ENCODE data around the gene CDIPT.
A peak's percentile ranks its signal among the peaks of the same experiment; 100 is the strongest.

The CDIPT gene

DNA sequence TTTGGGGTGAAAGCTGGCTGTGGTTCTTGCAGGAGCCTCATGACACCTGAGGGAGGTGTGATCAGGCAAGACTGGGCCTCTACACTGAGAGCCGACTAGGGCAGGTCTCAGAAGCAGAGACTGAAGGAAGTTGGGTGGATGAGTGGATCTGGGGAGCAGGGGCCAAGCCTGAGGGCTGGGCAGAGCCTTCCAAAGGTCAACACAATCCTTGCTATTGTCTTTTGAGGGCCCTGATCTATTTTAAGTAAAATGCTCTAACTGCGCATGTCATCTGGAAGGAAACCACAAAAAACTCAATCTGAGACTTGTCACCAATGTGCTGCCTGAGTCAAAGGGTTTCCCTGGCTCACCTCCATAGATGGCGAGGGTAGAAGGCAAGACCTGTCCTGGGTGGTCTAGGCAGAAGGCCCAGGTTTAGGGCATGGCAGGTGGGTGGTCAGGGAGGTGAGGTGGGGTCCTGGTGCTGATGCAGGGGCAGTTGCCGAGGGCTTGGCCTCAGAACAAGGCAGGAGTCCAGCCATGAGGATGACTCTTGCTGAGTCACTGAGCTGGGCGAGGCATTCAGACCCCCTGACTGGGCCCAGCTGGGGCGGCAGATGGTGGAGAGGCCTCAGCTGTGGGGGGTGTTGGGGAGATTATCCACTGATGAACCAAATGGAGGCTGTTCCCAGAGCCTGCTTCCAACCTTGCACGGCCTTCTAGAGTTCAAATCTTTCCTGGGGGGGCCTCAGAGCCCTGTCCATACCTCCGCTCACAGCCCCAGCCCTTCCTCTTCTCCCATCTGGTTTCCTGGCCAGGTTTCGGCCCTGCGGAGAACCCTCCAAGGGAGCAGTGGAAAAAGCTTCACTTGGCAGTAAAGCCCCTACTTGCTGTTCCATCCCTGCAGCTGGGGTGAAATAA lies 37.6 kb downstream of the CDIPT start:
- peak in 1 of 5 donors; percentile 75 for DNase-seq

DNA sequence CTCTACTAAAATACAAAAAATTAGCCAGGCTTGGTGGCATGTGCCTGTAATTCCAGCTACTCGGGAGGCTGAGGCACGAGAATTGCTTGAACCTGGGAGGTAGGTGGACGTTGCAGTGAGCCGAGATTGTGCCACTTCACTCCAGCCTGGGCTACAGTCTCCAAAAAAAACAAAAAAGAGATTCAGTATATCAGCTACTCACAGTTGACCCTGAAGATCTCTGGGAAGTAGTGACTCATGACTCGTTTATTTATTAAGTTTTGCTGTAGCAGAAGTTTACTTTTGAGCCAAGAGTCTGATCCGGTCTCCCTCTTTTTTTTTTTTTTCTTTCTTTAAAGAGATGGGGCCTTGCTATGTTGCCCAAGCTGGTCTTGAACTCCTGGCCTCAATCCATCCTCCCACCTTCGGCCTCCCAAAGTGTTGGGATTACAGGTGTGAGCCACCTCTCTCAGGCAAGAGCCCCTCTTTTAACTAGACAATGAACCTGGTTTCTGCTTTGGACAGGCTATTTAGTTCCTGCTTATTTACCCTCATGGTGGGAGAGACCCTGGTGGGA lies 38.4 kb downstream of the CDIPT start:
- no peak for DNase-seq

DNA sequence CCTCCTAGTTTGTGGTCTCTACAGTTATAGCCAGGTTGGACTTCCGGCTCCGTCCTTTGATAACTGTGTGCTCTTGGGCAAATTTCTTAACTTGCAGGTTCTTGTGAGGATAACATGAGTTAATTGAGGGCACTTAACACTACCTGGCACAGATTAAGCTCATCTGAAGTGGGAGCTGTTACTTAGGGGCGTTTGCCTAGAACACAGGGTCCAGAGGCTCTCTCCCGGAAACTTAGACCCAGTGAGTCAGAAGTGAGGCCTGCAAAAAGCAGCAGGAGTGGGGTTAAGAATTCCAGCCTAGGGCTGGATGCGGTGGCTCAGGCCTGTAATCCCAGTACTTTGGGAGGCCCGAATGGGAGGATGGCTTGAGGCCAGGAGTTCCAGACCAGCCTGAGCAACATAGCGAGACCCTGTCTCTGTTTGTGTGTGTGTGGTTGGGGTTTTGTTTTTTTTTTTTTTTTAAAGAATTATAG lies 41.3 kb downstream of the CDIPT start:
- DNase-seq, result no peak

DNA sequence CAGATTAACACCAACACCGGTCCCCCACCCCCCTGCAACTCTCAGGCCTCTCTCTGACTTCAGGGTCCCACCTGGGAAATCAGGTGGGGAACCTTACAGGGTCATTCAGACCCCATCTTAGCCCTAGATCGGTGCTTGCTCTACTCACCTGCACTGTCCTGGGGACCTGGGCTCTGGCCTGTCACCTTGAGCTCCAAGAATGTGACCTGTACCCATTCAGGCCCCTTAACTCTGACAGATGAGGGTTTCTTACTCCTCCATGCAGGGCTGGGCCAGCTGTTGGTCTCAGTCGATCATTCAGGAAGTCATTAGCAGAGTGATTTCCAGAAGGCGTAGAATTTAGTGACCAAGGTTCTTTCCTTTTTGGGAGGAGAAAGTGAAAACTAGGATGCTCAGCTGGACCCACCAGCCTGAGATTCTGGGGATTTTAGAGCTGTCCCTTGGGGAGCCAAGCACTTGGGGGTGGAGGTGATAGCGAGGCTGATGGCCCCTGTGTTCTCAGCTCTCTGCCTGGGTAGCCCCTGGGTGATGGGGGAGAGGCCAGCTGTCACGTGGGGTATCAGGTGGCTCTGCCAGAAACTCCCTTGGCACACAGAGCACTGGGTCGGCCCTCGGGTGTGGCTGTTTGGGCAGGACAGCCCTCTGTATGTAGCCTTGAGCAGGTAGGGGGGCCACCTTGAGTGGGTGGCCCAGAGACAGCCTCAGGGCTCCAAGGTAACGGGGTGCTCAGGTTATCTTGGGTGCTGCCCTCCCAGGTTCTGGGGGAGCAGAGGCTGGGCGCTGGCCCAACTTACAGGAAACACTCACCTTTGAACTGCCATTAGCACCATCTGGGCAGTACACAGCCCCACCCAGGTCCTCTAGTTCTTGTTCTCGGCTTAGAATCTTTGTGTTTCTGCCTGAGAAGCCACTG lies 42.0 kb downstream of the CDIPT start:
- peak in 4 of 5 donors; percentile 31 to 52 (median 40) for DNase-seq

DNA sequence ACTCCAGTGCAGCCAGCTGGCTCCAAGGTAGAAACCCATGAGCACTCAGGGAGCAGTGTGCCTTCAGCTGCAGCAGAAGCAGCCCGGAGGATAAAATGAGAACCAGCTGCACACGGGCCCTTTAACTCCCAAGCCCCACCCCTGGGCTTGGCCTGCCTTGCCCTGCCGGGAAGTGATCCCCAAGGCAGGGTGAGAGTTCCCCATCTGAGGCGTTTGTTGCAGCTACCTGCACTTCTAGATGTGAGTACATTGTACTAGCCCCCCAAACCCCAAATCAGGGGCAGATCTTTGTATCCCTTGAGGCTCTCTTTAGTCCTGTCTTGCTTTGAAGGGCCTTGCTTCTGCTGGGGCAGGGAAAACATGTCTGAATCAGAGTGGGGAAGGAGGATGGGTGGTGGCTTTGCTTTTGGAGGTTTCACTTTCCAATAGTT lies 42.7 kb downstream of the CDIPT start, which contains the start of gene MVP:
Gene MVP (plus strand): TSS at position 192 of the 431 bp plus-strand sequence. CDS start 10,088 bp downstream, outside the sequence.
- DNase-seq, result peak in 2 of 5 donors; percentile 25 to 62

DNA sequence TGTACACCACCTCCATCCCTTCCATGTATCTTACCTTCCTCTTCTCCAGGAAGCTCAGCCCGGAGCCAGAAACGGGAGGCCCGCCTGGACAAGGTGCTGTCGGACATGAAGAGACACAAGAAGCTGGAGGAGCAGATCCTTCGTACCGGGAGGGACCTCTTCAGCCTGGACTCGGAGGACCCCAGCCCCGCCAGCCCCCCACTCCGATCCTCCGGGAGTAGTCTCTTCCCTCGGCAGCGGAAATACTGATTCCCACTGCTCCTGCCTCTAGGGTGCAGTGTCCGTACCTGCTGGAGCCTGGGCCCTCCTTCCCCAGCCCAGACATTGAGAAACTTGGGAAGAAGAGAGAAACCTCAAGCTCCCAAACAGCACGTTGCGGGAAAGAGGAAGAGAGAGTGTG lies 43.5 kb downstream of the CDIPT start:
- DNase-seq, result no peak

DNA sequence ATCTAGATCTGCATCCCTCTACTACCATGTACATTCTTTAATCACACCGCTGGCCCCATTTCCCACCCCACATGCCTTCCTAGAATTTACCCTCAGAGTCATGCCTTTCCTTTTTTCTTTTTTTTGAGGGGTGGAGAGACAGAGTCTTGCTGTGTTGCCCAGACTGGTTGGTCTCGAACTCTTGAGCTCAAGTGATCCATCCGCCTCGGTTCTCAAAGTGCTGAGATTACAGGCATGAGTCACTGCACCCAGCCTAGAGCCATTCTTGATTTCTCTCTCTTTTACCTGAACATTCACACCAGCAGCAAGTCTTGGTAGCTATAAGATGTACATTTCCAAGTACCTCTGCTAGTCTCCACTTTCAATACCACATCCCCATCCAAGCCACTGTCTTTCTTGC lies 44.9 kb downstream of the CDIPT start:
- no peak for DNase-seq

DNA sequence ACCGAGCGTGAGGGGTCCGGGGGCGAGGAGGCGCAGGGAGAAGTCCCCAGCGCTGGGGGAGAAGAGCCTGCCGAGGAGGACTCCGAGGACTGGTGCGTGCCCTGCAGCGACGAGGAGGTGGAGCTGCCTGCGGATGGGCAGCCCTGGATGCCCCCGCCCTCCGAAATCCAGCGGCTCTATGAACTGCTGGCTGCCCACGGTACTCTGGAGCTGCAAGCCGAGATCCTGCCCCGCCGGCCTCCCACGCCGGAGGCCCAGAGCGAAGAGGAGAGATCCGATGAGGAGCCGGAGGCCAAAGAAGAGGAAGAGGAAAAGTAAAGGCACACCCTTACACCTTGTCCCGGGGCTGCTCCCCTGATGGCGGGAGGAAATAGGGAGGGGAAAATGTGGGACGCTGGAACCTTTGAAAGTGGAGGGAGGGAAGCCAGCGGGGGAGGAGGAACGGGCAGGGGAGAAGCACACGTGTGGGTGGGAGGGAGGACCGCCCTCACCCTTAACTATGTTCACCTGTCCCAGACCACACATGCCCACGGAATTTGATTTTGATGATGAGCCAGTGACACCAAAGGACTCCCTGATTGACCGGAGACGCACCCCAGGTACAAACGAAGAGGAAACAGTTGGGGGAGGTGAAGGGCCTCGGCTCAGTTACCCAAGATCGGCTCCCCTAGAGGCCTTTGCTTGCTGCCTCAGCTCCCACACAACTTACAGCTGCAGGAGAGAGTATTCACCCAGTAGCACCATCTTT lies 46.2 kb downstream of the CDIPT start:
- DNase-seq, result peak in 4 of 5 donors; percentile 29 to 79 (median 38)

DNA sequence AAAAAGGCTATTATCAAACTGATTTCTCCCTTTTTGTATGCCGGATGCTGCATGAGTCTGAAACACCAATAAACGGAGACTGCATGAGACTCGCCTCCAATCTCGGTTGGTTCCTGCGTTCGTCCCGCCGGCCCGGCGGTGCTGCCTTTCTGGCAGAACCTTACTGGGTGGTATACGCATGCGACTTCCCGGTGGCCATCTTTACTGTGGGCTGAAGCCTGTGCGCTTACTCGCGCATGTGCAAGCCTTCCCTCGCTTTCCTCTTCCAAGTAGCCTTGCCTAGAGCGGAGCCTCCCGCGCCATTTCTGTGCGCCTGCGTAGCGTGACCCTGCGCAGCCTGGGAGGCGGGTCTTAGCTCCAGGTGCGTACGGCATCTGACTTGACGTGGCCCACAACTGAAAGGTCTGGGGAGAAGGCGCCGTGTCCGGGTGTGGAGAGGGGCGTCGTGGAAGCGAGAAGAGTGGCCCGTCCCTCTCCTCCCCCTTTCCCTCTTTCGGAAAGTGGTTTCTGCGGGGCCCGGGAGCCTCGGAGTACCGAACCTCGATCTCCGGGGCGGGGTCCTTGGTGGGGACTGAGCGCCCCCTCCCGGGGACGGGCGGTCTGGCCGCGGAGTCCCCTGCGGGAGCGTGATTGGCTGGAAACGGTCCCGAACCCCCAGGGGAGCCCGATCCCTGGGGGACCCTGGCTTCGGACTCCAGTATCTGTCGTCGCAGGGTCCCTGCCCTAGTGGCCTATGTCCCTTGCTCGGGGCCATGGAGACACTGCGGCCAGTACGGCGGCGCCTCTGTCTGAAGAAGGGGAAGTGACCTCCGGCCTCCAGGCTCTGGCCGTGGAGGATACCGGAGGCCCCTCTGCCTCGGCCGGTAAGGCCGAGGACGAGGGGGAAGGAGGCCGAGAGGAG lies 47.0 kb downstream of the CDIPT start, which contains the start of gene PAGR1:
Gene PAGR1 (plus strand): TSS at position 360 of the 901 bp plus-strand sequence. CDS start 374 bp downstream, at position 734.
- DNase-seq, result peak; percentile 97 to 100 (median 98)

DNA sequence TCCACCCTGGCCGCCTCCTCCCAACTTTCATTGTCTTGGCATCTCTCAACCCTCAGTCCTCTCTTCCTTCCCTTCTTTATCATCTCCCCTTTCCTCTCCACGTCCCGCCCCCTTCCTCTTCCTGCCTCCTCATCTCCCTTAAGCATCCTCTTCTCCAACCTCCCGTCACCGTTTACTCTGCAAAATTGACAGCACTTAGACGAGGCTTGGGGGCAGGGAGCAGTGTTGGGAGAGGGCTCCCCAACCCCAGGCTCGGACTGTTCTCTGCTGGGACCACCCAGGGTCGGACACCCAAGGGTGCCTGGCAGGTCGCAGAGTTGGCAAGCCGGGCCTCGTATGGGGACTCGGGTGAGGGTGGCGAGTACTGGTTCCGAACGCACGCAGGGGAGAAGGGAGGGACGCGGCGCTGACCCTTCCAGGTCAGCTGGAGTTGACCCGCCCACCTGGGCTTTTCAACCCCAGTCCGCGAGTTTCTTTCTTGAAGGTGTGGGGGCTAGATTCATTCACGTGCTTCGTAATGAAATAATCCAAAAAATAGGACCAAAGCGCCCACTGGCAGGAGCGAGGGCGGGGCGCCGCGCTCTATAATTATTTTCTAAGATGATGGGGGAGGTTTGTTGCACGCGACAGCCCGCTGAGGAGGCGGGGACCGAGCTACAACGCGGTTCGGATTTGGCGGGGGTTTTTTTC lies 47.8 kb downstream of the CDIPT start:
- no peak for DNase-seq

DNA sequence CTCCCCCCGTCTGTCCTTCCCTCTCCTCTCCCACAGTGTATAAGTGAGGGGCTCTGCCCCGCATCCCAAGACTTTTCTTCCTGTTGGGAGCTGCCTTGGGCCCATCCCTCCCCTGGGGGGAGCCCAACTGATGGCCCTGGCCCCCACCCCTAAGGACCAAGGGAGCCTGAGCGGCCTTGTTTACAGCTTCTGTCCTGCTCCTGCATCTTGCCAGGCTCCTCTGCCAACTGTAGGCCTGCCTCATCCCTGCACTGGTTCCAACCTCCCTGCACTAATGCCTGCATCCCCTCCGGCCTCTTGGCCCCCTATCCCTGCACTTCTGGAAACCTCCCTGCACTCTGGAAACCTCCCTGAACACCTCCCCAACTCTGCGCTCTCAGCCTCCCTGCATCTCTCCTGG lies 48.4 kb downstream of the CDIPT start:
- no peak for DNase-seq

DNA sequence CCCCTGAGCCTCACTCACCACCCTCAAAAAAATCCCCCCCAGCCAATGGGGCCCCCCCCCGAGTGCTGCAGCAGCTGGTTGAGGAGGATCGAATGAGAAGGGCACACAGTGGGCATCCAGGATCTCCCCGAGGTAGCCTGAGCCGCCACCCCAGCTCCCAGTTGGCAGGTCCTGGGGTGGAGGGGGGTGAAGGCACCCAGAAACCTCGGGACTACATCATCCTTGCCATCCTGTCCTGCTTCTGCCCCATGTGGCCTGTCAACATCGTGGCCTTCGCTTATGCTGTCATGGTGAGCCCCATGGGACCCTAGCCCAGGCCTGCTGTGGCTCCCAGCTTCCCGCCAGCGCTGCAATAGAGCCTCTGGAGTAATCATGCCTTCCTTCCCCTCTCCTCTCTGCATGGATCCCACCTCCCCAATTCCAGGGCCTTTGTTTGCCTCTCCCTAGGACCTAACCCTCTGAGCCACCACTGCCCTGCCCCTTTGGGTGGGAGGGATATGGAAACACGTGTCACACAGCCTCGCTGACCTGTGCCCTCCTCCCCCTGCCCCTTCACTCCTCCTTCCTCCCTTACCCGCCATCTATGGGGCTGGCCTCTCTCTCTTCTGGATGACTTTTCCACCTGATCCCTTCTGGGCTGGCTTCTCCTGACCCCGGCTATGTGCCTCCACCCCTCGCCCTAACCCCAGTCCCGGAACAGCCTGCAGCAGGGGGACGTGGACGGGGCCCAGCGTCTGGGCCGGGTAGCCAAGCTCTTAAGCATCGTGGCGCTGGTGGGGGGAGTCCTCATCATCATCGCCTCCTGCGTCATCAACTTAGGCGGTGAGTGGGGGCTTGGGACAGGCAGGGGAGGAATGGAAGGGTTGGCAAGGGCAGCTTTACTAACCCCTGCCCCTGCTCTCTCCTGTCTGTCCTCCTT lies 49.1 kb downstream of the CDIPT start:
- DNase-seq, result no peak

DNA sequence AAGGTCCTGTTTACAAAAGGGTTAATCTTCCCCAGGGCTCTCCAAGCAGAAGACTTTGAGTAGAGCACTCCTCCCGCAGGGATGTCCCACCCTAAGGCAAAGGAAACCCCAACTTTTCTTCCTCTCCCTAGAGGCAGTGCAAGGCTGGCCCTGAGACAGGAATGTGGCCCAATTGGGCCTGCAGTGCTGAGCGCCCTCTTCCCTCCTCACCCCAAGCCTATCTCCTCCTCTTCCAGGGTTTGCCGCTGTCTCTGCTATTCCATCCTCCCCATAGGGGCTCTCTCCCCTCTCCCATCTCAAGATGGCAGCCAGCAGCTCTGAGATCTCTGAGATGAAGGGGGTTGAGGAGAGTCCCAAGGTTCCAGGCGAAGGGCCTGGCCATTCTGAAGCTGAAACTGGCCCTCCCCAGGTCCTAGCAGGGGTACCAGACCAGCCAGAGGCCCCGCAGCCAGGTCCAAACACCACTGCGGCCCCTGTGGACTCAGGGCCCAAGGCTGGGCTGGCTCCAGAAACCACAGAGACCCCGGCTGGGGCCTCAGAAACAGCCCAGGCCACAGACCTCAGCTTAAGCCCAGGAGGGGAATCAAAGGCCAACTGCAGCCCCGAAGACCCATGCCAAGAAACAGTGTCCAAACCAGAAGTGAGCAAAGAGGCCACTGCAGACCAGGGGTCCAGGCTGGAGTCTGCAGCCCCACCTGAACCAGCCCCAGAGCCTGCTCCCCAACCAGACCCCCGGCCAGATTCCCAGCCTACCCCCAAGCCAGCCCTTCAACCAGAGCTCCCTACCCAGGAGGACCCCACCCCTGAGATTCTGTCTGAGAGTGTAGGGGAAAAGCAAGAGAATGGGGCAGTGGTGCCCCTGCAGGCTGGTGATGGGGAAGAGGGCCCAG lies 50.0 kb downstream of the CDIPT start:
- no peak for DNase-seq

DNA sequence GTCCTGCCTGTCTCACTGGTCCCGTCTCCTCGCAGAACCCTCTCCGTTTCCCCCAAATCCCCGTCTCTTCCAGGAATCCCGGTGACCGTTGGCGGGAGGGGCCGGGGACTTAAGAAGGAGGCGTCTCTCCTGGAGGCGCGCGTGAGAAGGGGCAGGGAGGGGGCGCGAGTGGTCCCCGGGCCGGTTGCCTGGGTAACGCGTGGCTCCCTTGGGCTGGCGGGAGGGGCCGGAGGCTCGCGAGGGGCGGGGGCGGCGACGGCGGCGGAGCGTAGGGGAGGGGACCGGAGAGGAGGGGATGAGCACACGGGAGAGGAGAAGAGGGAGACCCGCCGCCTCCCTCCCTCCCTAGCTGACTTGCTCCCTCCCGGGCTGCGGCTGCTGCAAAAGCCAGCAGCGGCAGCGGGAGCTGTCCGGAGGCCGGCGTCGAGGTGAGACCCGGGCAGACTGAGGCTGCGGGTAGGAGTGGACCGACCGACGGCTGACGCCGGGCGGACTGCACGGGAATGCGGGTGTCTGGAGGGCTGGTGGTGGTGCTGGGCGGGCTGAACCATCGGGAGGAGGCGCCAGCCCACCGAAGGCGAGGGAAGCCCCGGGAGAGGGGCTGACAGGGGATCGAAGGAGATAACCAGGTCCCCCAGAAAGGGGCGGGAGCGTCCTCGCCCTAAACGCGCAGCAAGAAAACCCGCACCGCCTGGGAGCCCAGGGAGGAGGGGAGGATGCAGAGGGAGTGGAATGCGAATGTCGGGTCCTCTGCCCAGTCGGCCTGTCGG lies 50.9 kb downstream of the CDIPT start, which contains the start of gene PRRT2:
Gene PRRT2 (plus strand): TSS at position 298 of the 770 bp plus-strand sequence. CDS start 862 bp downstream, outside the sequence.
- peak in 4 of 5 donors; percentile 30 to 58 (median 42) for DNase-seq

DNA sequence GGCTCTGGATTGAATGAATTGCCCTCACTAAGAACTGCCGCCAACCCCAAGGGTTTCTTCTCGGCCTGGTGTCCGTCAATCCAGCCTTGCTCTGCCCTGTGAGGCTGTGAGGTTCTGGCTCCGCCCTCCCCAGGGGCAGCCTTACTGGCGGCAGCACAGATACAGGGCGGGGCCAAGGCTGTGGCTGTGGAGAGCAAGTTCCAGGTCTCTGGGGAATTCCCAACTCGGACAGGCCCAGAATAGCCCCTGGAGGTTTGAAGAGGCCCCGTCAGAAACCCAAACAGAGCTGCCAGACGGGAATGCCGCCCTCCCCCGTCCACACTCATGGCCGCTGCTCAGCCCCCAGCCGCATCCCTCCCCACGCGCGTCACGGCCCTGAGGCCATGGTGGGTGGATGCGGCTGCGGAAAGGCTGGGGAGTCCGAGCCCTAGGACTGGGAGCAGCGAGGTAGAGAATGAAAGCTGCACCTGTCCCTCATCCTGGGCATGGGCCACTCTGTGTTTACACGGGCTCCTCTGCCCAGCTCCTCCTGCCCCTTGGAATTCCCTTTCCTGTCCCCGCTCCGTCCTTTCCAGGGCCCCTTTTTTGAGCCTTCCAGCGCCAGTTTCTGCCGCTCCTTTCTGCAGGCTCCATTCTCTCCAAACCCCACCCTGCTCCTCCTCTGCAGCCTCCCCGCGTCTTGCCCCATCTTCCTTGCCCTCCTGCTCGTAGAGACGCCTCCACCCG lies 51.7 kb downstream of the CDIPT start:
- peak; percentile 50 to 77 (median 59) for DNase-seq

DNA sequence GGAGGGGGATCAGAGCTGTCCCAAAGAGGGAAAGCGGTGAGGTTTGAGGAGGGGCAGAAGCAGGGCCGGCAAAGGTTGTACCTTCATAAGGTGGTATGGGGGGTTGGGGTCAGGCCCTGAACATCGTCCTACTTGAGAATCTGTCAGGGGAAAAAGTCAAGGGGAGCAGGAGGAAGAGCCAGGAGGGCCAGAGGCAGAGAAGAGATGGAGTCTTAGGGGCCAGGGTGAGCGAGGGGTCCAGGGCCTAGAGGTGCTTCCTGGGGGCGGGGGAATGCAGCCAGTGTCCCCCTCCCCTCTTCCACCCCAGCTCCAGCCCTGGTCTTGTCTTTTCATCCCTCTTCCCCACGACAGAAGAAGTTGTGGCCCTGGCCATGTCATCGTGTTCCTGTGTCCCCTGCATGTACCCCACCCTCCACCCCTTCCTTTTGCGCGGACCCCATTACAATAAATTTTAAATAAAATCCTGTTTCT lies 52.3 kb downstream of the CDIPT start:
- no peak for DNase-seq
